Fibroblast of lung (primary cell): ENCODE results near the gene C10orf71. TPM values are rescaled to one million over a fixed set of nuclear protein-coding genes. Genes with fewer than 3 reads are reported as not detected.

Experiments used
- DNase-seq, 2 donors: peaks; one replicate each; pipeline versions ENCODE4 v3.0.0 to v3.0.0-alpha.2; 2010; ENCODE audit warnings: low read depth in 2 of 2
- H2AFZ ChIP-seq: 2 replicates; pipeline ENCODE4 v1.5.1; 2012; ENCODE audit warnings: low read length, control low read depth, inconsistent platforms
- H3K27ac ChIP-seq: 2 replicates; pipeline ENCODE4 v1.5.1; 2011; ENCODE audit warnings: low read length, control low read depth; ENCODE audit not compliant: insufficient read depth
- H3K27me3 ChIP-seq: 2 replicates; pipeline ENCODE4 v1.5.1; 2011; ENCODE audit warnings: mild to moderate bottlenecking, low read length; ENCODE audit not compliant: control insufficient read depth, insufficient read depth
- H3K36me3 ChIP-seq: 2 replicates; pipeline ENCODE4 v1.5.1; 2011; ENCODE audit warnings: low read length; ENCODE audit not compliant: control insufficient read depth, insufficient read depth
- H3K4me1 ChIP-seq: 2 replicates; pipeline ENCODE4 v1.5.1; 2011; ENCODE audit warnings: low read length; ENCODE audit not compliant: control insufficient read depth, insufficient read depth; ENCODE audit errors: extremely low read depth
- H3K4me2 ChIP-seq: 2 replicates; pipeline ENCODE4 v1.5.1; 2011; ENCODE audit warnings: low read length, control low read depth; ENCODE audit not compliant: insufficient read depth; ENCODE audit errors: extremely low read depth
- H3K4me3 ChIP-seq, 4 experiments: fragments of 200-600 bp in 1 of 4; sonication (generic) in 1 of 4; replicated peaks in 1 of 4; 2 replicates each; pipeline ENCODE4 v1.5.1; 2011 to 2016; ENCODE audit warnings: low read length in 4 of 4, low read depth in 3 of 4, mild to moderate bottlenecking in 3 of 4, control low read depth in 2 of 4, inconsistent platforms in 1 of 4, mixed read lengths in 1 of 4; ENCODE audit not compliant: insufficient read depth in 1 of 4; ENCODE audit errors: control extremely low read depth in 1 of 4
- H3K79me2 ChIP-seq: 2 replicates; pipeline ENCODE4 v1.5.1; 2012; ENCODE audit warnings: mild to moderate bottlenecking, low read length, inconsistent platforms; ENCODE audit not compliant: control insufficient read depth, insufficient read depth
- H3K9ac ChIP-seq: 2 replicates; pipeline ENCODE4 v1.5.1; 2011; ENCODE audit warnings: mild to moderate bottlenecking, low read length, control low read depth; ENCODE audit not compliant: insufficient read depth
- H3K9me3 ChIP-seq: 2 replicates; pipeline ENCODE4 v1.5.1; 2012; ENCODE audit warnings: low read depth, low read length; ENCODE audit not compliant: control insufficient read depth, insufficient read depth
- H4K20me1 ChIP-seq: 2 replicates; pipeline ENCODE4 v1.5.1; 2011; ENCODE audit warnings: low read length; ENCODE audit not compliant: control insufficient read depth, insufficient read depth; ENCODE audit errors: extremely low read depth
- EZH2 ChIP-seq: IDR thresholded peaks from 2 replicates; pipeline ENCODE4 v1.5.1; 2012; ENCODE audit warnings: low read length, control low read depth, mild to moderate bottlenecking; ENCODE audit errors: missing control alignments
- polyA plus RNA-seq, 2 donors: library from polyadenylated mRNA; depleted of rRNA in 1 of 2; stranded (reverse) in 1 of 2; unstranded in 1 of 2; fragments of >200 nt; gene quantifications; 2 replicates each; pipeline ENCODE4 v1.2.1, GENCODE V29; 2011 to 2012; ENCODE audit warnings: missing spikeins in 1 of 2
- total RNA-seq: library from RNA; depleted of rRNA; stranded (reverse); fragments of >200 nt; gene quantifications from 2 replicates; pipeline ENCODE4 v1.2.1, GENCODE V29; 2014
- TF ChIP-seq, protein P1 (sequence below), 2 donors: IDR thresholded peaks in 1 of 2; conservative IDR thresholded peaks in 1 of 2; 1 replicate in 1 of 2; 2 replicates in 1 of 2; pipeline ENCODE4 v1.5.1; 2011 to 2012; ENCODE audit warnings: low read length in 2 of 2, control low read depth in 1 of 2, inconsistent platforms in 1 of 2, low read depth in 1 of 2, mild to moderate bottlenecking in 1 of 2

C10orf71 gene
- total and polyA plus RNA-seq, 2 donors (not counting 1 experiment from before 2014, with no cell fraction given), result not detected

- no peak overlapping the region for H3K4me2 ChIP-seq
- H3K9ac ChIP-seq, result no peak overlapping the region
- H3K36me3 ChIP-seq, result no peaks in the 10 kb centered on the region
- no peak overlapping the region for H2AFZ ChIP-seq
- TF ChIP-seq, protein P1, sequence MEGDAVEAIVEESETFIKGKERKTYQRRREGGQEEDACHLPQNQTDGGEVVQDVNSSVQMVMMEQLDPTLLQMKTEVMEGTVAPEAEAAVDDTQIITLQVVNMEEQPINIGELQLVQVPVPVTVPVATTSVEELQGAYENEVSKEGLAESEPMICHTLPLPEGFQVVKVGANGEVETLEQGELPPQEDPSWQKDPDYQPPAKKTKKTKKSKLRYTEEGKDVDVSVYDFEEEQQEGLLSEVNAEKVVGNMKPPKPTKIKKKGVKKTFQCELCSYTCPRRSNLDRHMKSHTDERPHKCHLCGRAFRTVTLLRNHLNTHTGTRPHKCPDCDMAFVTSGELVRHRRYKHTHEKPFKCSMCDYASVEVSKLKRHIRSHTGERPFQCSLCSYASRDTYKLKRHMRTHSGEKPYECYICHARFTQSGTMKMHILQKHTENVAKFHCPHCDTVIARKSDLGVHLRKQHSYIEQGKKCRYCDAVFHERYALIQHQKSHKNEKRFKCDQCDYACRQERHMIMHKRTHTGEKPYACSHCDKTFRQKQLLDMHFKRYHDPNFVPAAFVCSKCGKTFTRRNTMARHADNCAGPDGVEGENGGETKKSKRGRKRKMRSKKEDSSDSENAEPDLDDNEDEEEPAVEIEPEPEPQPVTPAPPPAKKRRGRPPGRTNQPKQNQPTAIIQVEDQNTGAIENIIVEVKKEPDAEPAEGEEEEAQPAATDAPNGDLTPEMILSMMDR (conservative IDR thresholded peaks at IDR 0.05 in 1 of 2, IDR thresholded peaks at IDR 0.05 in 1 of 2; ENCODE audit: low read depth in 1 of 2, low read length in 2 of 2), result no peak
- TF ChIP-seq EZH2, result no peak
- H3K4me1 ChIP-seq, result no peaks in the 10 kb centered on the region
- no peaks in the 10 kb centered on the region for H3K9me3 ChIP-seq
- H3K4me3 ChIP-seq, result no peak overlapping the region
- H3K79me2 ChIP-seq, result no peaks in the 10 kb centered on the region
- no peak for DNase-seq
- peaks cover 2% of the 10 kb centered on the region for H3K27me3 ChIP-seq
- no peak overlapping the region for H3K27ac ChIP-seq
- H4K20me1 ChIP-seq, result no peaks in the 10 kb centered on the region
Observed at GRCh38 chr10:49330127-49330665, 31.2 kb downstream of the C10orf71 start.

- DNase-seq, result no peak
- H3K9me3 ChIP-seq, result no peaks in the 10 kb centered on the region
- no peaks in the 10 kb centered on the region for H4K20me1 ChIP-seq
- no peak overlapping the region for H3K9ac ChIP-seq
- no peak overlapping the region for H3K4me2 ChIP-seq
- H3K27me3 ChIP-seq, result peaks cover 2% of the 10 kb centered on the region
- no peaks in the 10 kb centered on the region for H3K4me1 ChIP-seq
- TF ChIP-seq EZH2, result no peak
- TF ChIP-seq, protein P1 (conservative IDR thresholded peaks at IDR 0.05 in 1 of 2, IDR thresholded peaks at IDR 0.05 in 1 of 2; ENCODE audit: low read depth in 1 of 2, low read length in 2 of 2), result no peak
- H2AFZ ChIP-seq, result no peak overlapping the region
- H3K79me2 ChIP-seq, result no peaks in the 10 kb centered on the region
- H3K4me3 ChIP-seq, result no peak overlapping the region
- H3K36me3 ChIP-seq, result no peaks in the 10 kb centered on the region
- H3K27ac ChIP-seq, result no peak overlapping the region
Observed at GRCh38 chr10:49331431-49331830, 32.5 kb downstream of the C10orf71 start.

DNA sequence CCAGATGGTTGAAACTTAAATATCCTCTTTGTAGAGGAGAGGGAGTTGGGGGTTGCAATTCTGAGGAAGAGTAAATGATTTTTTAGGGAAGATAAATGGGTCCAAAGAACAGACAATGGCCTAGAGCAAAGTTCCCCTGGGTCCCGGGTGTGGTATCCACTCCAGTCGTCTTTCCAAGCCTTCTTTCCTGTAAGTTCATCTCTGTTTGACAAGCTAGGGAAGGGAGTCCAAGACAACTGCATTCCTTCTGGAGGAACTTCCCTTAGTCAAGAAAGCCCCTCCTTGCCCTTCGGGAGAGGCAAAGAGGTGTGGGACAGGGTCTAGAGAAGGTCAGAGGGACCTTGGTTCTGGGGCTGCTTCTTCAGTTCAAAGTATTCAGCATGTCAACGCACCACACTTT lies 33.4 kb downstream of the C10orf71 start:
- Histone ChIP-seq H4K20me1 (no peaks in the 10 kb centered on the region), H3K9me3 (no peaks in the 10 kb centered on the region), H3K27ac (no peak overlapping the region), H2AFZ (no peak overlapping the region), H3K79me2 (no peaks in the 10 kb centered on the region), H3K4me1 (no peaks in the 10 kb centered on the region), H3K9ac (no peak overlapping the region), H3K36me3 (no peaks in the 10 kb centered on the region), H3K27me3 (peaks cover 2% of the 10 kb centered on the region), H3K4me3 (no peak overlapping the region), H3K4me2 (no peak overlapping the region)
- TF ChIP-seq EZH2, result no peak
- no peak for DNase-seq
